LoVo (cell line): ENCODE results near the gene ERI3.
A peak's percentile ranks its signal among the peaks of the same experiment; 100 is the strongest.

Experiments
- DNase-seq: peaks from one replicate; pipeline ENCODE4 v3.0.0-alpha.2; 2016; ENCODE audit warnings: low spot score

Gene ERI3

GRCh38 chr1:44235808-44236207 is 119.2 kb downstream of the ERI3 start:
- DNase-seq = no peak

GRCh38 chr1:44233593-44233992 is 121.5 kb downstream of the ERI3 start:
- DNase-seq = no peak

- DNase-seq = no peak
Measured at GRCh38 chr1:44230796-44231195, 124.3 kb downstream of the ERI3 start.

GRCh38 chr1:44229435-44230167 is 125.5 kb downstream of the ERI3 start:
- no peak for DNase-seq

GRCh38 chr1:44228218-44228617 is 126.8 kb downstream of the ERI3 start:
- DNase-seq = no peak

GRCh38 chr1:44227211-44227610 is 127.8 kb downstream of the ERI3 start:
- DNase-seq = no peak

GRCh38 chr1:44225761-44226160 is 129.3 kb downstream of the ERI3 start:
- DNase-seq = no peak

GRCh38 chr1:44223187-44223610 is 131.9 kb downstream of the ERI3 start:
- DNase-seq = no peak

GRCh38 chr1:44222397-44223186 is 132.5 kb downstream of the ERI3 start:
- DNase-seq = no peak

GRCh38 chr1:44221769-44222168 is 133.3 kb downstream of the ERI3 start:
- DNase-seq = no peak

- DNase-seq = no peak
Measured at GRCh38 chr1:44220755-44221154, 134.3 kb downstream of the ERI3 start.

- no peak for DNase-seq
Measured at GRCh38 chr1:44220001-44220751, 134.9 kb downstream of the ERI3 start.

- DNase-seq = no peak
Measured at GRCh38 chr1:44219301-44219626, 135.8 kb downstream of the ERI3 start.

GRCh38 chr1:44218503-44219300 is 136.4 kb downstream of the ERI3 start:
- no peak for DNase-seq

- DNase-seq = peak; percentile 58
Measured at GRCh38 chr1:44217809-44218410, 137.1 kb downstream of the ERI3 start.

- DNase-seq = peak; percentile 88
Measured at GRCh38 chr1:44213222-44214112, 141.6 kb downstream of the ERI3 start, which contains the start of gene DMAP1. DMAP1 (plus strand) TSS chr1:44213471; CDS start chr1:44213754, 283 bp downstream.

GRCh38 chr1:44212355-44213221 is 142.5 kb downstream of the ERI3 start:
- DNase-seq = no peak

GRCh38 chr1:44210595-44210994 is 144.5 kb downstream of the ERI3 start:
- no peak for DNase-seq

GRCh38 chr1:44208226-44208625 is 146.8 kb downstream of the ERI3 start:
- no peak for DNase-seq
